ENCODE measurements around the gene GEMIN7.

The GEMIN7 gene

DNA sequence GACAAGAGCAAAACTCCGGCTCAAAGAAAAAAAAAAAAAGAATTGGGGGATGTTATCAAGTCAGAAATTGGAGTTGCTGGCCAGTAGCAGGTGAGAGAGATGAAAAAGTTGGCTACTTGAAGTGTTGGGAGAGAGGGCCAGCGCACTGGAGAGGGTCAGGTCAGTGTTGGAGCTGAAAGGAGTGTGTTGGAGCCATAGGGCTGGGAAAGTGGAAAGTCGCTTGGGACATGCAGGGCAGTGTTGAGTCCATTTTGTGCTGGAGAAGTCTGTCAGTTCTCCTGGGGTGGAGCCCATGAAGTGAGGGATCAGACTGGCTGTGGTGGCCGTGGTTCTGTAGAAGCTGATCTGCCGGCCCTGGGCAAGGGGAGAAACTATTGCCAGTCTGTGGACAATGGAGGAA lies 15.6 kb downstream of the GEMIN7 start:
- in situ Hi-C loops (cut with MboI; ENCODE audit: low sequenced_read_pairs, unreplicated experiment), result no loop called here
- TF ChIP-seq, protein P1, sequence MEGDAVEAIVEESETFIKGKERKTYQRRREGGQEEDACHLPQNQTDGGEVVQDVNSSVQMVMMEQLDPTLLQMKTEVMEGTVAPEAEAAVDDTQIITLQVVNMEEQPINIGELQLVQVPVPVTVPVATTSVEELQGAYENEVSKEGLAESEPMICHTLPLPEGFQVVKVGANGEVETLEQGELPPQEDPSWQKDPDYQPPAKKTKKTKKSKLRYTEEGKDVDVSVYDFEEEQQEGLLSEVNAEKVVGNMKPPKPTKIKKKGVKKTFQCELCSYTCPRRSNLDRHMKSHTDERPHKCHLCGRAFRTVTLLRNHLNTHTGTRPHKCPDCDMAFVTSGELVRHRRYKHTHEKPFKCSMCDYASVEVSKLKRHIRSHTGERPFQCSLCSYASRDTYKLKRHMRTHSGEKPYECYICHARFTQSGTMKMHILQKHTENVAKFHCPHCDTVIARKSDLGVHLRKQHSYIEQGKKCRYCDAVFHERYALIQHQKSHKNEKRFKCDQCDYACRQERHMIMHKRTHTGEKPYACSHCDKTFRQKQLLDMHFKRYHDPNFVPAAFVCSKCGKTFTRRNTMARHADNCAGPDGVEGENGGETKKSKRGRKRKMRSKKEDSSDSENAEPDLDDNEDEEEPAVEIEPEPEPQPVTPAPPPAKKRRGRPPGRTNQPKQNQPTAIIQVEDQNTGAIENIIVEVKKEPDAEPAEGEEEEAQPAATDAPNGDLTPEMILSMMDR (IDR thresholded peaks at IDR 0.05; ENCODE audit: borderline replicate concordance, control extremely low read depth, extremely low read depth, insufficient read depth, missing control alignments), result no peak
- no peak for DNase-seq (ENCODE audit: low spot score)

DNA sequence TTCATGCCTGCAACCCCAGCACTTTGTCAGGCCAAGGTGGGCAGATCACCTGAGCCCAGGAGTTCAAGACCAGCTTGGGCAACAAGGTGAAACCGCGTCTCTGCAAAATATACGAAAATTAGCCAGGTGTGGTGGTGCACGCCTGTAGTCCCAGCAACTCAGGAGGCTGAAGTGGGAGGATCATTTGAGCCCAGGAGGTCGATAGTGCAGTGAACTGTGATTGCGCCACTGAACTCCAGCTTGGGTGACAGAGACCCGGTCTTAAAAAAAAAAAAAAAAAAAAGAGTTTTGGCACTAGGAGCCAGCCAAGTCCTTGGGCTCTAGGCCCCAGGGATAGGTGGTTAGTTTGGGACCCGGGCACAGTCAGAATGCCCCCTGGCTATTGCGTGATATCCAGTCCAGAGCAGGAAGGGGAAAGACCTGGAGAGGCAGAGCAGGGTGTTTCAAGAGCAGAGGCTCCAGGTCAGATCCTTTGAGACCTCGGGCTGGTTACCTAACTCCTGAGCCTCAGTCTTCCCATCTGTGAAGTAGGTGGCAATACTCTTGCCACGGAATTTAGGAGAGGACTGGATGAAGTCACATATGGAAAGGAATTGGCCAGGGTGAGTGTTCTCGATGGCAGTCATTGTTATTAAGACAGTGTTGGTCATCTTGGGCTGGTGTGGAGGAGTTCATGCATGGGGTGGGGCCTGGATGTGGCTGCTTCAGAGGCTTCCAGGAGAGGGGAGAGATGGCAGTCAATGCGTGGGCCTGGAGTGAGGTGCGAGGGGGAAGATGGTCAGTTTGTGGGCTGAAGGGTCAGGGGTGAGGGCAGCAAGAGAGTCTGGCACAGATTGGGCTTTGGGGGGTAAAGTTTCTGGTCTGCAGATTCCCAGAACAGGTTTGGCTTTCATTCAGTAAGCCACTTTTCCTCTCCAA lies 16.7 kb downstream of the GEMIN7 start:
- no peak for DNase-seq (ENCODE audit: low spot score)
- in situ Hi-C loops (cut with MboI; ENCODE audit: low sequenced_read_pairs, unreplicated experiment), result no loop called here
- TF ChIP-seq, protein P1 (IDR thresholded peaks at IDR 0.05; ENCODE audit: borderline replicate concordance, control extremely low read depth, extremely low read depth, insufficient read depth, missing control alignments), result no peak

DNA sequence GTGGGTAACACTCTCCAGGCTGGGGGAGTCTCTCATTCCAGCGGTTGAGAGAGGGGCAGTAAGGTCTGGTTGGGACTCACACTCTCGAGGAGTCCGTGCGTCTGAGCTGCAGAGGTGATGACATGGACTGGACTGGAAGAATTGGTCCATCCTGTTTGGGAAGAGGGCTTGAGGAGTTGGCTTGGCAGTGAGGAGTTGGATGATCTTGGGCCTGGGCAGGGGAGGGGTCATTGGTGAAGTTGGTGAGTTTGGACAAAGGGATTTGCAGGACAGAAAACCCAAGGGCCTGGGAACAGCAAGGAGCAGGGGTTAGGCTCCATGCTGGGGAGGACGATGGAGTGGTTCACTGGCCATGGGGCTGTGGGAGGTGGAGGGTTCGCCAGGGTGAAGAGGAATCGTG lies 17.6 kb downstream of the GEMIN7 start:
- in situ Hi-C loops (cut with MboI; ENCODE audit: low sequenced_read_pairs, unreplicated experiment), result no loop called here
- TF ChIP-seq, protein P1 (IDR thresholded peaks at IDR 0.05; ENCODE audit: borderline replicate concordance, control extremely low read depth, extremely low read depth, insufficient read depth, missing control alignments), result no peak

DNA sequence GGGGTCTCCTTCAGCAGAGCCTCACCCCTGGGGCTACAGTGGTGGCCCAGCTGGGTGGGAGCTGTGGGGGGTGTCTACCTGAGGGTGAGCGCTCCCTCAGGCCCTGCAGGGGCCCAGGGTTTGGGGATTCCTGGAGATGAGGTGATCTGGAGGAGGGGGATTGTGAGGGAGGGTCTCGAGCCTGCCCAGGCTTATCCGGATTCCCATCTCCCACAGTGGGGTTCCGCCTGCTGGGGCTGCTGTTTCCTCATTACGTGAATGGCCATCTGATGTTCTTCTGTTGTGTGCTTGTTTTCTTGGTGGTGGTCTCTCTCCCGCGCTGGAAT lies 18.4 kb downstream of the GEMIN7 start:
- in situ Hi-C loops (cut with MboI; ENCODE audit: low sequenced_read_pairs, unreplicated experiment), result no loop called here
- DNase-seq (ENCODE audit: low spot score), result no peak
- TF ChIP-seq, protein P1 (IDR thresholded peaks at IDR 0.05; ENCODE audit: borderline replicate concordance, control extremely low read depth, extremely low read depth, insufficient read depth, missing control alignments), result no peak

More for the DNA sequence above, 17.6 kb downstream of the GEMIN7 start:
- no peak for DNase-seq (ENCODE audit: low spot score)

DNA sequence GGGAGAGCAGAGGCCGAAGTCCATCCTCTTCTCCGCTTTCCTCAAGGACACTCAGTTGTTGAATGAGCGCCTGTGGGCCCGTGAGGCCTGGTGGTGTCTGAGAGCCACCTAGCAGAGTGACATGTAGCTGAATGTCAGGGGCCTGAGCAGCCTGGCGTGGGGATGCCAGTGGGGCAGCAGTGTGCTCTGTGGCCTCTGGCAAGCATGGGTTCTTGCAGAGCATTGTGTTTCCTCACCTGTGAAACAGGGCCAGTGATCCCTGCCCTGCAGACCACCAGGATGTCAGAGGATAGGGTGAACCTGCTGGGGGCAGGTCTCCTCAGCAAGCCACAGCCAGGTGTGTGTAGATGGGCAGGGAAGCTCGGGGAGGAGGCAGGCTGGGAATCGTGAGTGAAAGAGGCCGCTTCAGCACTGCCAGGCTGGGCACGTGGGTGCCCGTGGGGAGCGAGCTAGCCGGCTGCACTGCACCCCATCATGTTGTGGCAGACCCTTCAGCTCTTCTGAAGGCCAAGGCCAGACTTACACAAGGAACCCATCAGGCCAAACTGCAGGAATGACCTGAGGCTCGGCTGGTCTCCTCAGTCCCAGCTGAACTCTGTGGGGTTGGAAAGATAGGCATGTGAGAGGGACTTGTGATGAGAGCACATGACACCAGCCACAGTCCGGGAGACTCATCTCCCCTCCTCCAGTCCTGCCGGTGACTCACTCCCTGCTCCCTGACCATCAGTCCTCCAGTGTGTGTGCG lies 18.9 kb downstream of the GEMIN7 start:
- no peak for DNase-seq (ENCODE audit: low spot score)
- TF ChIP-seq, protein P1 (IDR thresholded peaks at IDR 0.05; ENCODE audit: borderline replicate concordance, control extremely low read depth, extremely low read depth, insufficient read depth, missing control alignments), result no peak
- in situ Hi-C loops (cut with MboI; ENCODE audit: low sequenced_read_pairs, unreplicated experiment), result no loop called here

DNA sequence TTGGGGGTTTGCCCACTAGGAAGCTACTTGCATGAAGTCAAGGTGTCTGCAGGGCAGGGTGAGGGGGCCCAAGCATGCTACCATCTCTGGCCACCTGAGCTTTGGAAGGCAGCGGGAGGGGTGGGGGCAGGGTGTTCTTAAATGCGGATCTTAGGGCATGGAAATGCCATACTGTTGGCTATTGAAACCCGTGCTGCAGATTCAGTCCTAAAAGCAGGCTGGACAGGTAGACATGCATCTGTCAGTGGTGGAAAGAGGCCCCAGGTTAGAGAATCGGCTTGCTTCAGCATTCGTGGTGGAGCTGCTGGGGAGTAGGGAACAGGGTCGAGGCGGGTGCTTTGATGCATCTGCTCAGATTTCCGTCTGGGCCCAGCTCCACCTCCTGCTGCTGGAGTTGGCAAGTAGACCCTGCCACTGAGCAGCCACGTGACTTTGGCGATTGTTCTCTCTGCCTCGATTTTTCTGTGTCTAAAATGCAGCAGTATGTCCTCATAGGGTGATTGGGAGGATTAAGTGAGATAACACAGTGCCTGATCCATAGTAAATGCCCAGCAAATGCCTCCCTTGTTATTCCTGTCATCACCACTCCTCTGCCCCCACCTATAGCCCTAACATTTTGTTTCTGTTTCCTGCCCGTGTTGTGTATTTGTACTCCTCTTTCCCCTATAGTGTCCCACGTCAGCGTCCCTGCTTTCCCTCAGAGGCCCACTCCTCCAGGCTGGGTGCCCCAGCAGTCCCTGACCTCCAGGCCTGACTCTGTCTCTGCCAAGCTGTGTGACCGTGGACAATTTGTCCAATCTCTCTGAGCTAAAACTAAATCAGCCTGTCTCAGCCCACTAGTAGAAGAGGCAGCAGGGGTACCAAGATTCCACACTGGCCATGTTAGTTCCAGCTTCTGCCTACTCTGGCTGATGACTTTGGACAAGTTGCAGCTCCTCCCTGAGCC lies 19.7 kb downstream of the GEMIN7 start:
- in situ Hi-C loops (cut with MboI; ENCODE audit: low sequenced_read_pairs, unreplicated experiment), result no loop called here
- TF ChIP-seq, protein P1 (IDR thresholded peaks at IDR 0.05; ENCODE audit: borderline replicate concordance, control extremely low read depth, extremely low read depth, insufficient read depth, missing control alignments), result no peak
- no peak for DNase-seq (ENCODE audit: low spot score)

Data from GM13976 (cell line).